A673 (cell line): Measurements from ENCODE around the gene PARD3.

ENCODE experiments used
- EZH2 ChIP-seq: fragments of 200-600 bp; sonication (generic); IDR thresholded peaks from 2 replicates; pipeline ENCODE4 v1.6.1; 2017; ENCODE audit warnings: borderline replicate concordance, low read depth, mild to moderate bottlenecking, mixed read lengths, antibody characterized with exemption, low read length; ENCODE audit not compliant: poor library complexity, severe bottlenecking
- TF ChIP-seq, protein P1 (sequence below): fragments of 300-800, 200-600 bp; sonication (generic); conservative IDR thresholded peaks from 2 replicates; pipeline ENCODE4 v1.5.1; 2017; ENCODE audit warnings: low read depth, mild to moderate bottlenecking, antibody characterized with exemption, low read length, moderate library complexity, mixed read lengths

DNA sequence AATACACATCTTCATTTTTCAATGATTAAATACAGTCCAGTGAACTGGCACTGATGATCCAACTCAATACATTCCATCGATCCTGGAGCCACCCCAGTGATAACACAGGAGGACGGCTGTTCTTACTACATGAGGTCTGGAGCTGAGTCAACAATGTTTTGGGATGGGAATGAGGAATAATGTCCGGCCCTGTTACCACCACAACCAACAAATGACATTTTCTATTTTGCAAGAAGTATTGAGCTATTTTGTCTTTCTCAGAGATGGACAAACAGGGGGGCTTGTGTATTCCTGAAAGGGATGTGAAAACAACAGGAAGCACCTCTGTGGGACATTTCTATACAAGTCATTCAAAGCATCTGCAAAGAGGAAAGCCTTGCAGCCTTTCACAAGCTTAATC is 249.2 kb downstream of the PARD3 start:
- TF ChIP-seq, protein P1, sequence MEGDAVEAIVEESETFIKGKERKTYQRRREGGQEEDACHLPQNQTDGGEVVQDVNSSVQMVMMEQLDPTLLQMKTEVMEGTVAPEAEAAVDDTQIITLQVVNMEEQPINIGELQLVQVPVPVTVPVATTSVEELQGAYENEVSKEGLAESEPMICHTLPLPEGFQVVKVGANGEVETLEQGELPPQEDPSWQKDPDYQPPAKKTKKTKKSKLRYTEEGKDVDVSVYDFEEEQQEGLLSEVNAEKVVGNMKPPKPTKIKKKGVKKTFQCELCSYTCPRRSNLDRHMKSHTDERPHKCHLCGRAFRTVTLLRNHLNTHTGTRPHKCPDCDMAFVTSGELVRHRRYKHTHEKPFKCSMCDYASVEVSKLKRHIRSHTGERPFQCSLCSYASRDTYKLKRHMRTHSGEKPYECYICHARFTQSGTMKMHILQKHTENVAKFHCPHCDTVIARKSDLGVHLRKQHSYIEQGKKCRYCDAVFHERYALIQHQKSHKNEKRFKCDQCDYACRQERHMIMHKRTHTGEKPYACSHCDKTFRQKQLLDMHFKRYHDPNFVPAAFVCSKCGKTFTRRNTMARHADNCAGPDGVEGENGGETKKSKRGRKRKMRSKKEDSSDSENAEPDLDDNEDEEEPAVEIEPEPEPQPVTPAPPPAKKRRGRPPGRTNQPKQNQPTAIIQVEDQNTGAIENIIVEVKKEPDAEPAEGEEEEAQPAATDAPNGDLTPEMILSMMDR, result no peak
- TF ChIP-seq EZH2, result no peak
